Endothelial cell of umbilical vein (primary cell): Measurements from ENCODE around the gene LRRC59. TPM values are rescaled to one million over a fixed set of nuclear protein-coding genes. Genes with fewer than 3 reads are reported as not detected.

ENCODE experiments used
- BruUV-seq: library from RNA; stranded (reverse); fragments of 400-500 nt; replicated peaks from 2 replicates; lab custom pipeline; 2021; lab: Mats Ljungman, UMichigan
- CTCF ChIA-PET: fragments of 300-600, 350-600 bp; sonication (Branson Sonifier 250); formaldehyde crosslinking; loops from one replicate; lab custom pipeline; 2021; ENCODE audit warnings: antibody characterized with exemption, inconsistent platforms; lab: Charles Lee
- POLR2A ChIA-PET: fragments of 300-600, 350-600 bp; sonication (Branson Sonifier 250); formaldehyde crosslinking; loops from one replicate; lab custom pipeline; 2021; ENCODE audit warnings: antibody characterized with exemption, inconsistent platforms; lab: Charles Lee
- DNase-seq: peaks from one replicate; pipeline ENCODE4 v3.0.0-alpha.2; 2011; ENCODE audit warnings: low read depth, low spot score
- FAIRE-seq: peaks from 2 replicates; lab custom pipeline; 2011; peaks lifted over from hg19 to GRCh38; lab: Jason Lieb, UNC
- H2AFZ ChIP-seq: 2 replicates; pipeline ENCODE4 v1.6.0; 2012; ENCODE audit warnings: low read depth, low read length, control low read depth, inconsistent platforms
- H3K27ac ChIP-seq: 2 replicates; pipeline ENCODE4 v1.5.1; 2011; ENCODE audit warnings: low read depth, mild to moderate bottlenecking, control low read depth, low read length, moderate library complexity; ENCODE audit not compliant: insufficient read depth
- H3K27me3 ChIP-seq, 2 experiments: 2 replicates each; pipeline versions ENCODE4 v1.6.0 to v1.6.1; 2011; ENCODE audit warnings: low read length in 2 of 2, mixed read lengths in 1 of 2; ENCODE audit not compliant: control insufficient read depth in 2 of 2, insufficient read depth in 2 of 2
- H3K36me3 ChIP-seq, 2 experiments: 2 replicates in 1 of 2; 3 replicates in 1 of 2; pipeline ENCODE4 v1.5.1; 2011; ENCODE audit warnings: low read length in 2 of 2, mild to moderate bottlenecking in 1 of 2, moderate library complexity in 1 of 2; ENCODE audit not compliant: control insufficient read depth in 2 of 2, insufficient read depth in 2 of 2; ENCODE audit errors: extremely low read depth in 1 of 2
- H3K4me1 ChIP-seq: 3 replicates; pipeline ENCODE4 v1.5.1; 2011; ENCODE audit warnings: mild to moderate bottlenecking, low read length; ENCODE audit not compliant: control insufficient read depth, insufficient read depth; ENCODE audit errors: extremely low read depth
- H3K4me2 ChIP-seq: 2 replicates; pipeline ENCODE4 v1.6.1; 2011; ENCODE audit warnings: low read length, control low read depth, mixed read lengths; ENCODE audit not compliant: insufficient read depth
- H3K4me3 ChIP-seq, 3 experiments: fragments of 200-600 bp in 1 of 3; sonication (generic), shearing (Covaris generic) in 1 of 3; replicated peaks in 1 of 3; 2 replicates each; pipeline ENCODE4 v1.5.1; 2011 to 2016; ENCODE audit warnings: control low read depth in 3 of 3, low read length in 3 of 3, mild to moderate bottlenecking in 2 of 3, inconsistent platforms in 1 of 3, low read depth in 1 of 3, moderate library complexity in 1 of 3; ENCODE audit not compliant: insufficient read depth in 1 of 3
- H3K79me2 ChIP-seq: 2 replicates; pipeline ENCODE4 v1.6.0; 2012; ENCODE audit warnings: low read length, inconsistent platforms; ENCODE audit not compliant: control insufficient read depth, insufficient read depth
- H3K9ac ChIP-seq: replicated peaks from 2 replicates; pipeline ENCODE3; 2011; ENCODE audit warnings: low read length, control low read depth; ENCODE audit not compliant: insufficient read depth; ENCODE audit errors: extremely low read depth
- H3K9me1 ChIP-seq: replicated peaks from 3 replicates; pipeline ENCODE4 v1.6.0; 2011; ENCODE audit warnings: mild to moderate bottlenecking, low read length; ENCODE audit not compliant: control insufficient read depth, insufficient read depth; ENCODE audit errors: extremely low read depth
- H3K9me3 ChIP-seq: replicated peaks from 2 replicates; pipeline ENCODE4 v1.5.1; 2012; ENCODE audit warnings: low read length, inconsistent platforms; ENCODE audit not compliant: control insufficient read depth, insufficient read depth
- H4K20me1 ChIP-seq: replicated peaks from 2 replicates; pipeline ENCODE3; 2011; ENCODE audit warnings: mild to moderate bottlenecking, low read length; ENCODE audit not compliant: control insufficient read depth, insufficient read depth; ENCODE audit errors: extremely low read depth
- EZH2 ChIP-seq: IDR thresholded peaks from 2 replicates; pipeline ENCODE4 v1.6.1; 2012; ENCODE audit warnings: borderline replicate concordance, low read depth, mild to moderate bottlenecking, moderate library complexity, low read length, inconsistent platforms; ENCODE audit not compliant: severe bottlenecking
- FOS ChIP-seq: IDR thresholded peaks from 2 replicates; pipeline ENCODE4 v1.6.1; 2011; ENCODE audit warnings: mild to moderate bottlenecking, low read length, moderate library complexity, borderline replicate concordance; ENCODE audit not compliant: insufficient read depth
- GATA2 ChIP-seq: IDR thresholded peaks from 2 replicates; pipeline ENCODE4 v1.7.0; 2011; ENCODE audit warnings: low read depth, mild to moderate bottlenecking, moderate library complexity, mixed read lengths, low read length; ENCODE audit not compliant: insufficient read length, insufficient read depth
- JUN ChIP-seq: IDR thresholded peaks from 2 replicates; pipeline ENCODE4 v1.6.1; 2011; ENCODE audit warnings: borderline replicate concordance, low read depth; ENCODE audit not compliant: insufficient read length, insufficient read depth
- MAX ChIP-seq: IDR thresholded peaks from 2 replicates; pipeline ENCODE4 v1.6.1; 2011; ENCODE audit not compliant: insufficient read depth, insufficient read length
- MYC ChIP-seq: IDR thresholded peaks from one replicate; pipeline ENCODE4 v1.6.1; 2011; ENCODE audit warnings: mild to moderate bottlenecking, low read depth, low read length
- POLR2A ChIP-seq: IDR thresholded peaks from 2 replicates; pipeline ENCODE4 v1.6.1; 2012; ENCODE audit warnings: low read depth, mild to moderate bottlenecking, control low read depth, low read length
- POLR2AphosphoS5 ChIP-seq: IDR thresholded peaks from 2 replicates; pipeline ENCODE4 v1.6.1; 2012; ENCODE audit warnings: low read depth, mild to moderate bottlenecking, control low read depth, low read length, moderate library complexity; ENCODE audit not compliant: insufficient read depth
- dilution Hi-C: fragments of 300-500 bp; cut with MboI; formaldehyde crosslinking; loops from one replicate; pipeline ENCODE4 v1.15.0; 2019; ENCODE audit warnings: low sequenced_read_pairs; ENCODE audit not compliant: extremely low pct_ligation_motif_present
- intact Hi-C: fragments of 100-400 bp; cut with micrococcal nuclease; formaldehyde crosslinking; loops from one replicate; pipeline ENCODE4 v1.10.0; 2022
- polyA plus RNA-seq, 4 experiments: library from polyadenylated mRNA; depleted of rRNA in 3 of 4; stranded (reverse) in 3 of 4; unstranded in 1 of 4; fragments of >200 nt; gene quantifications; 2 replicates each; pipeline versions ENCODE4 v1.2.1 to v1.2.3, GENCODE V29; 2011 to 2012; ENCODE audit warnings: missing spikeins in 1 of 4
- total RNA-seq: library from RNA; stranded (reverse); gene quantifications from 2 replicates; pipeline ENCODE4 v1.2.3, GENCODE V29; 2021
- TF ChIP-seq, protein P1 (sequence below), 2 donors: IDR thresholded peaks; 1 replicate in 1 of 2; 2 replicates in 1 of 2; pipeline ENCODE4 v1.5.1; 2011; ENCODE audit warnings: low read length in 2 of 2, mild to moderate bottlenecking in 2 of 2, moderate library complexity in 2 of 2, control low read depth in 1 of 2, inconsistent platforms in 1 of 2, low read depth in 1 of 2; ENCODE audit not compliant: insufficient read depth in 1 of 2; ENCODE audit errors: extremely low read depth in 1 of 2

LRRC59 gene
- total and polyA plus RNA-seq, 2 donors (not counting 3 experiments of a cell fraction or from before 2014, with no cell fraction given), result 93.9 to 183 TPM

DNA sequence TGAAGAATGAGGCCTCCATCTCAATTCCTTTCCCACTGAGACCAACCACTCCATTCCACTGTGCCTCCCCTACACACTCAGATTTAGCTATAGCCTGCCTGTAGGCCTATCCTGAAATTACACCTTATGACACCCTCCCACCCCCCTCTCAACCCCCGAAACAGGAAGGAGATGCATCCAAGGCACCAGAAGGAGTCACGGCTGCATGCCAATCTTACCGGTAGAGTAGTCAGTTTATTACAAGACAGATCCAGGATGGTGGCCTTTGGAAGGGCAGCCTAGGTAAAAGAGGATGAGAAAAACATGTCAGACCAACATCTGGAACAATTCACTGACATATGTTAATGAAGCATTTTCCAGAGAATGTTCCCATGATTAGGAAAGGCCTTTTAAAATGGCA lies 2.6 kb downstream of the LRRC59 start:
- H3K4me2 ChIP-seq, result peak overlapping the region; percentile 96
- H3K9me3 ChIP-seq, result no peaks in the 10 kb centered on the region
- H3K27ac ChIP-seq, result no peak overlapping the region
- peaks cover 3% of the 10 kb centered on the region for H4K20me1 ChIP-seq
- no peak overlapping the region for H3K9ac ChIP-seq
- H3K36me3 ChIP-seq, result peaks cover 37 to 48% of the 10 kb centered on the region in 2 experiments
- no peak overlapping the region for H2AFZ ChIP-seq
- H3K9me1 ChIP-seq, result no peaks in the 10 kb centered on the region
- FAIRE-seq (peak; percentile 35), DNase-seq (no peak)
- BruUV-seq, result no TSS peak
- no peak for TF ChIP-seq POLR2AphosphoS5
- no peak for TF ChIP-seq POLR2A
- TF ChIP-seq, protein P1, sequence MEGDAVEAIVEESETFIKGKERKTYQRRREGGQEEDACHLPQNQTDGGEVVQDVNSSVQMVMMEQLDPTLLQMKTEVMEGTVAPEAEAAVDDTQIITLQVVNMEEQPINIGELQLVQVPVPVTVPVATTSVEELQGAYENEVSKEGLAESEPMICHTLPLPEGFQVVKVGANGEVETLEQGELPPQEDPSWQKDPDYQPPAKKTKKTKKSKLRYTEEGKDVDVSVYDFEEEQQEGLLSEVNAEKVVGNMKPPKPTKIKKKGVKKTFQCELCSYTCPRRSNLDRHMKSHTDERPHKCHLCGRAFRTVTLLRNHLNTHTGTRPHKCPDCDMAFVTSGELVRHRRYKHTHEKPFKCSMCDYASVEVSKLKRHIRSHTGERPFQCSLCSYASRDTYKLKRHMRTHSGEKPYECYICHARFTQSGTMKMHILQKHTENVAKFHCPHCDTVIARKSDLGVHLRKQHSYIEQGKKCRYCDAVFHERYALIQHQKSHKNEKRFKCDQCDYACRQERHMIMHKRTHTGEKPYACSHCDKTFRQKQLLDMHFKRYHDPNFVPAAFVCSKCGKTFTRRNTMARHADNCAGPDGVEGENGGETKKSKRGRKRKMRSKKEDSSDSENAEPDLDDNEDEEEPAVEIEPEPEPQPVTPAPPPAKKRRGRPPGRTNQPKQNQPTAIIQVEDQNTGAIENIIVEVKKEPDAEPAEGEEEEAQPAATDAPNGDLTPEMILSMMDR (IDR thresholded peaks at IDR 0.05; ENCODE audit: extremely low read depth in 1 of 2, insufficient read depth in 1 of 2, low read depth in 1 of 2, low read length in 2 of 2), result no peak
- TF ChIP-seq GATA2, result no peak
- dilution Hi-C loops, result no loop called here
- no peaks in the 10 kb centered on the region for H3K27me3 ChIP-seq
- POLR2A ChIA-PET, result interaction anchor here (0.5 kb wide), 1 partner anchor 10 kb away, joined by 3 read pairs; no protein-coding TSS in a partner anchor
- peaks cover 21% of the 10 kb centered on the region for H3K4me1 ChIP-seq
- CTCF ChIA-PET, result no interaction called here
- H3K4me3 ChIP-seq, result no peak overlapping the region
- H3K79me2 ChIP-seq, result peaks cover 56% of the 10 kb centered on the region
- intact Hi-C loops, result no loop called here

DNA sequence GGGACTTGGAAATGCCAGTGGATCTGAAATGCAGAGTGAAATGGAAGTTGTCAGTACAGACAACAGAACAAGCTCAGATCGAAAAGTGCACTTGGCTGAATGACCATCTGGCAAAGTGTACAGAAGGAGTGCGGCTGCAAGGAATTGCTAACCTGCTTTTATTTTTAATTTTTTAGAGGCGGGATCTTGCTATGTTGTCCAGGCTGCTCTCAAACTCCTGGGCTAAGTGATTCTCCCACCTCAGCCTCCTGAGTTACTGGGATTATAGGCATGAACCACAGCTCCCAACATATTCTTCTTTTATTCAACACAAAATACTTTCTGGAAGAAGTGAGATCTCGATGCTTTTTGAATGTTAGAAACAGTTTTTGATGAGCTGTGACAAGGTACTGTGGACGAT lies 3.6 kb downstream of the LRRC59 start:
- intact Hi-C loops, result no loop called here
- Histone ChIP-seq H3K36me3 (peaks cover 45 to 54% of the 10 kb centered on the region in 2 experiments), H3K27ac (no peak overlapping the region), H3K27me3 (no peaks in the 10 kb centered on the region), H3K4me1 (peaks cover 21% of the 10 kb centered on the region), H3K4me2 (no peak overlapping the region), H2AFZ (no peak overlapping the region), H3K9ac (no peak overlapping the region), H3K4me3 (no peak overlapping the region), H4K20me1 (peaks cover 3% of the 10 kb centered on the region), H3K9me1 (no peaks in the 10 kb centered on the region), H3K9me3 (no peaks in the 10 kb centered on the region), H3K79me2 (peaks cover 64% of the 10 kb centered on the region)
- FAIRE-seq (peak; percentile 42), DNase-seq (no peak)
- TF ChIP-seq, protein P1 (IDR thresholded peaks at IDR 0.05; ENCODE audit: extremely low read depth in 1 of 2, insufficient read depth in 1 of 2, low read depth in 1 of 2, low read length in 2 of 2), result no peak
- TF ChIP-seq MYC (no peak), EZH2 (no peak), FOS (no peak), JUN (no peak), POLR2AphosphoS5 (no peak), MAX (no peak), POLR2A (no peak), GATA2 (no peak)
- CTCF ChIA-PET, result interaction anchor here (1.3 kb wide), 1 partner anchor 12 kb away, joined by 4 read pairs; no protein-coding TSS in a partner anchor
- dilution Hi-C loops, result no loop called here
- POLR2A ChIA-PET, result no interaction called here
- no TSS peak for BruUV-seq
